Adrenal gland (tissue), 12 donors: ENCODE data around the gene E2F7. TPM values are rescaled to one million over a fixed set of nuclear protein-coding genes. Genes with fewer than 3 reads are reported as not detected.

Source experiments
- DNase-seq, 7 donors: peaks; one replicate each; pipeline ENCODE4 v3.0.0-alpha.2; 2019 to 2020
- H3K27ac ChIP-seq, 5 donors: fragments of 200-600 bp; sonication (generic) in 4 of 5; 1 replicate in 3 of 5; 2 replicates in 2 of 5; pipeline versions ENCODE4 v1.5.1 to v1.8.0; 2016 to 2020; ENCODE audit warnings: mild to moderate bottlenecking in 1 of 5
- H3K27me3 ChIP-seq: fragments of 200-600 bp; 2 replicates; pipeline ENCODE4 v1.8.0; 2021
- H3K36me3 ChIP-seq, 2 donors: fragments of 200-600 bp; replicated peaks in 1 of 2; 1 replicate in 1 of 2; 2 replicates in 1 of 2; pipeline versions ENCODE4 v1.5.1 to v1.8.0; 2018 to 2022
- H3K4me1 ChIP-seq, 2 donors: fragments of 200-600 bp; replicated peaks in 1 of 2; 1 replicate in 1 of 2; 2 replicates in 1 of 2; pipeline versions ENCODE4 v1.5.1 to v1.8.0; 2018 to 2021
- H3K4me3 ChIP-seq, 4 donors: fragments of 200-600 bp; sonication (generic) in 3 of 4; one replicate each; pipeline ENCODE4 v1.5.1; 2016 to 2018
- H3K9me3 ChIP-seq, 3 donors: fragments of 200-600 bp; sonication (generic) in 1 of 3; replicated peaks in 1 of 3; 1 replicate in 2 of 3; 2 replicates in 1 of 3; pipeline versions ENCODE4 v1.5.1 to v1.8.0; 2016 to 2021
- POLR2A ChIP-seq, 2 donors: fragments of 450-650 bp; IDR thresholded peaks; one replicate each; pipeline ENCODE4 v1.6.1; 2017; ENCODE audit warnings: antibody characterized with exemption in 2 of 2, mild to moderate bottlenecking in 2 of 2, moderate library complexity in 1 of 2
- WGBS, 4 donors: extraction: QIAGEN DNeasy Blood & Tissue Kit in 2 of 4; methylation state at CpG; one replicate each; pipeline versions ENCODE4 v1.1.5 to v1.1.7; 2013 to 2017; 5-methylcytosine and 5-hydroxymethylcytosine counted together
- intact Hi-C, 2 donors: fragments of 100-400 bp; cut with DNase I; formaldehyde crosslinking; loops; one replicate each; pipeline versions ENCODE4 v1.14.1 to v1.15.0; 2022 to 2023
- polyA plus RNA-seq, 3 donors: library from polyadenylated mRNA; stranded (reverse); fragments of 200-250 nt in 2 of 3; fragments of 350-450 nt in 1 of 3; fragmentation: Illumina TruSeq in 1 of 3; extraction: RNeasy Lipid Tissue Mini Kit (QIAGEN cat#74804) in 1 of 3; gene quantifications; one replicate each; pipeline ENCODE4 v1.2.3, GENCODE V29; 2013 to 2014
- total RNA-seq, 9 donors: library from RNA; depleted of rRNA in 4 of 9; stranded (reverse); fragments of >200 nt in 4 of 9; fragments of 120-200 nt in 1 of 9; fragmentation: NEBNext Ultra II Directional in 1 of 9; extraction: Animal tissue kit (Norgen Biotek cat#: 25700) in 1 of 9; gene quantifications; one replicate each; pipeline versions ENCODE4 v1.1.0 to v1.2.4, GENCODE V29; 2013 to 2023
- TF ChIP-seq, protein P1 (sequence below), 6 experiments: fragments of 450-650 bp in 4 of 6; fragments of 200-600 bp in 2 of 6; sonication (generic) in 1 of 6; IDR thresholded peaks; 1 replicate in 5 of 6; 2 replicates in 1 of 6; pipeline versions ENCODE4 v1.5.1 to v1.8.0; 2016 to 2021; ENCODE audit warnings: antibody characterized with exemption in 6 of 6, mild to moderate bottlenecking in 2 of 6, moderate library complexity in 1 of 6
- donor health status: healthy with polysubstance abuse.
- donor health status: Bipolar disorder and iron deficiency.
- donor health status: DM: yes; HTN: yes; CAD: no.
- donor health status: DM: no; HTN: no; CAD: no.
- donor health status: DM: no; HTN: no; CAD: no.
- donor health status: DM: yes; HTN: yes; CAD: no.

The E2F7 gene
- total and polyA plus RNA-seq, 12 donors = 0.07 to 2.7 (median 0.29) TPM; not detected in 3

DNA sequence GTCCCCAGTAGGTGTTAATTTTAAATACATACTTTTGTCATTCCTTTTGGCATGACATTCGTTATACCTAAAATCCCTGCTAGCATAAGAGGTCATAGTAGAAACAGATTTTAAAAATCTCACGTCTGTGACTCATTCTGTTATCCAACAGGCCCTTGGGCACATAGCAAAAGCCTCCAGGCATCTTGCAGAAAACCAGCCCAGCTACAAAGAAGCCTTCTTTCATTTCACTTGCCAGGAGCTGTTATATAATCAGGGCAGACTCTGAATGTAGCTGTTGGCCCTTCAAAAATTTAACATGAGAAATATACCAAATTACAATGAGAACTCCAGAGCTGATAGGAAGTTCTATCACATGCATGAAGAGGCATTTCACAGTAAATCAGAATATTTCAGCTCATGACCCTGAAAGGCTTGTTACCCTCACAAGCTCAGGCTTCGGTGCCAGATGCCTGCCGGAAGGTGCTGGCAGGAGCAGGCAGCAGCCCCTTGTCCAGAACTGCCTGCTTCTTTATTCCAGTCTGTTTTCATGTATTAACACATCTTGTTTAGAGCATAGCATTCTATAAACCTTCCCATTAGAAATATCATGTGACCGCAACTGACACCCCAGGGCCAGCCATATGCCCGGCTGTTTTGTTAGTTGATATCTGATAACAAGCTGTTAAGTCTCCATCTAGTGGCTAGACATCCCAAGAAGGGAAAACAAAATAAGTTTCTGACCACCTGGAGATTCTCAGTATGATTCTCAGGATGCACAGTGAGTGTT is 17.8 kb downstream of the E2F7 start:
- H3K4me3 ChIP-seq = no peak overlapping the region
- no peaks in the 10 kb centered on the region for H3K9me3 ChIP-seq
- no peaks in the 10 kb centered on the region for H3K36me3 ChIP-seq
- H3K27me3 ChIP-seq = no peaks in the 10 kb centered on the region
- TF ChIP-seq POLR2A (IDR thresholded peaks at IDR 0.05) = no peak
- TF ChIP-seq, protein P1, sequence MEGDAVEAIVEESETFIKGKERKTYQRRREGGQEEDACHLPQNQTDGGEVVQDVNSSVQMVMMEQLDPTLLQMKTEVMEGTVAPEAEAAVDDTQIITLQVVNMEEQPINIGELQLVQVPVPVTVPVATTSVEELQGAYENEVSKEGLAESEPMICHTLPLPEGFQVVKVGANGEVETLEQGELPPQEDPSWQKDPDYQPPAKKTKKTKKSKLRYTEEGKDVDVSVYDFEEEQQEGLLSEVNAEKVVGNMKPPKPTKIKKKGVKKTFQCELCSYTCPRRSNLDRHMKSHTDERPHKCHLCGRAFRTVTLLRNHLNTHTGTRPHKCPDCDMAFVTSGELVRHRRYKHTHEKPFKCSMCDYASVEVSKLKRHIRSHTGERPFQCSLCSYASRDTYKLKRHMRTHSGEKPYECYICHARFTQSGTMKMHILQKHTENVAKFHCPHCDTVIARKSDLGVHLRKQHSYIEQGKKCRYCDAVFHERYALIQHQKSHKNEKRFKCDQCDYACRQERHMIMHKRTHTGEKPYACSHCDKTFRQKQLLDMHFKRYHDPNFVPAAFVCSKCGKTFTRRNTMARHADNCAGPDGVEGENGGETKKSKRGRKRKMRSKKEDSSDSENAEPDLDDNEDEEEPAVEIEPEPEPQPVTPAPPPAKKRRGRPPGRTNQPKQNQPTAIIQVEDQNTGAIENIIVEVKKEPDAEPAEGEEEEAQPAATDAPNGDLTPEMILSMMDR (IDR thresholded peaks at IDR 0.05) = no peak
- intact Hi-C loops = no loop called here
- no peaks in the 10 kb centered on the region for H3K4me1 ChIP-seq
- WGBS, 4 donors = 84 to 89% (median 85%) methylated on average over 6 of the region's 6 CpGs
- H3K27ac ChIP-seq = no peak overlapping the region
- DNase-seq = no peak

DNA sequence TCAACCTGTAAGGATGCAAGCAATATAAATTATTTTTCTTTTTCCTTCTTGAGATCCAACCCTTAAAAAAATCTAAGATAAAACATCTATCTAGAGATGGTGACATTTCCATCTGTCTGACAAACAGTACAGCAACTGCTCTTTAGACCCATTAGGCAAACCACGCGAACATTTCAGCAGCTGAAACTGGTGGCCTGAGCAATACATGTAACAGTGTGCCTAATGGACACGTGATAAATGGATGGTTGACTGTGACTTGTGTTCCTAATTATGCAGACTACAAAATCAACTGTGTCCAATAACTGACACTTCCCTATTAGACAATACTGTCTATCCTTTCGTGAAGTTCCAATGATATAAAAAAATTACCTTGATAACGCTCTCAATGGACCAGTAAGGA is 18.9 kb downstream of the E2F7 start:
- H3K36me3 ChIP-seq = no peaks in the 10 kb centered on the region
- WGBS, 4 donors = 93 to 99% (median 98%) methylated on average over 5 of the region's 5 CpGs
- no peak for DNase-seq
- intact Hi-C loops = no loop called here
- no peak for TF ChIP-seq POLR2A (IDR thresholded peaks at IDR 0.05)
- TF ChIP-seq, protein P1 (IDR thresholded peaks at IDR 0.05) = no peak
- H3K27ac ChIP-seq = no peak overlapping the region
- H3K4me1 ChIP-seq = no peaks in the 10 kb centered on the region
- no peak overlapping the region for H3K4me3 ChIP-seq
- no peaks in the 10 kb centered on the region for H3K27me3 ChIP-seq
- H3K9me3 ChIP-seq = no peaks in the 10 kb centered on the region

DNA sequence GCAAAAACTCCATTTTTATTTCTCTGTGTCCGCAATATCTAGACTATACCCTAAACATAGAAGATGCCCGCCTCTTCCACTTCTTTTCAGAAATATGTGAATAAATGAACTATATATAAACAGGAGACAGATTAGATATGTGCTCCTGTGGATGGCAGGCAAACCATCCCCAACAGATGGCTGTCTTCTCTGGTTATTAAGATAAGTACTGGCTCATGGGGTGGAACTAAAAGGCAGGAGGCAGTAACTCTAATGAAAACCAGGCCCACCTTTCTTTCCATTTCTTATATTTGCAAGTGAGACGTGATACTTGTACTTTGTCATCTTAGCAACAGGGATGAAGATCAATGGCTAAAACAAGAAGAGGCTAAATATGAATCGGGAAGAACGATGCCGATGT is 20.2 kb downstream of the E2F7 start:
- Histone ChIP-seq H3K27me3 (no peaks in the 10 kb centered on the region), H3K4me3 (no peak overlapping the region), H3K9me3 (no peaks in the 10 kb centered on the region), H3K27ac (no peak overlapping the region), H3K36me3 (no peaks in the 10 kb centered on the region), H3K4me1 (no peaks in the 10 kb centered on the region)
- intact Hi-C loops = no loop called here
- WGBS, 4 donors = 87 to 93% (median 89%) methylated on average over 6 of the region's 6 CpGs
- DNase-seq = no peak
- TF ChIP-seq, protein P1 (IDR thresholded peaks at IDR 0.05) = no peak
- TF ChIP-seq POLR2A (IDR thresholded peaks at IDR 0.05) = no peak

DNA sequence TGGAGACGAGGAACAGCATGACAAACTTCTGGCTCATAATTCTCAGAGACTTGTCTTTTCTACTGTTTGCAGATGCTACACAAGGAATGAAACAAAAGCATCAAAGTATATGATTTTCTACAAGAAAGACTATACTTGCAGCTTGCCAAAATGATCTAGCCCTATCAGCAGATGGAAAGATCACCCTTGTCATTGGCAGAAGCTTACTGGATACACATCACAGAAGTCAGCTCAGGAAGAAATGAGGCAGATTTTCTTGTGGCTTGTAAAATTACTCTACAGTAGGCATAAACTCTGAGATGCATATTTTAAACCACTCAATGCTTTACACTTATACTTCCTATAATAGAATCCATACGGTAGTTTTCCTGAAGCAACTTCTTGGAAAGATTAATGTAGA is 20.6 kb downstream of the E2F7 start:
- TF ChIP-seq, protein P1 (IDR thresholded peaks at IDR 0.05) = no peak
- no peak for TF ChIP-seq POLR2A (IDR thresholded peaks at IDR 0.05)
- H3K4me1 ChIP-seq = no peaks in the 10 kb centered on the region
- no peaks in the 10 kb centered on the region for H3K9me3 ChIP-seq
- 86 to 97% (median 92%) methylated on average over 2 of the region's 2 CpGs for WGBS, 4 donors
- intact Hi-C loops = no loop called here
- H3K27ac ChIP-seq = no peak overlapping the region
- H3K36me3 ChIP-seq = no peaks in the 10 kb centered on the region
- no peak for DNase-seq
- no peaks in the 10 kb centered on the region for H3K27me3 ChIP-seq
- no peak overlapping the region for H3K4me3 ChIP-seq
